ENCODE results near the gene KRAS. TPM values are rescaled to one million over a fixed set of nuclear protein-coding genes. Genes with fewer than 3 reads are reported as not detected.

Gene KRAS
- total RNA-seq, 1 donor from 2014 or later, result 9.6 TPM

DNA sequence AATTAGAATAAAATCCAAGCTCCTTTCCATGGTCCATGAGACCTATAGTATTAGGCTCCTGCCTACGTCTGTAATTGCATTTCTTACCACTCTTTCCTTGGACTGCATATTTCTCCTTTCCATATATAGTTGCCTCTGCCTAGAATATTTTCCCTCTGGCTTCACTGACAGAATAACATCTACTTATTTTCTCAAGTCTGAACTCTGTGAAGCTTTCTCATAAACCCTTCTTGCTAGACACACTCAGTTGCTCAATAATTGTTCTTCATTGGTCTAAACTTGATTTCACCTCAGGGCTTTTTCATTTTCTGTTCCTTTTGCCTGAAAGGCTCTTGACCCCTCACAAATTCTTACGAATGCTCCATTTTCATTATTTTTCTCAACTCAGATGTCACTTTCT, 36.9 kb upstream of the KRAS start:
- intact Hi-C loops (cut with DNase I), result no loop called here
- no peak for DNase-seq (ENCODE audit: extremely low spot score in 2 of 2)
- no peaks in the 10 kb centered on the region for H3K9me3 ChIP-seq
- no peaks in the 10 kb centered on the region for H3K27me3 ChIP-seq
- H3K4me3 ChIP-seq, result no peak overlapping the region
- no peak overlapping the region for H3K27ac ChIP-seq
- no peaks in the 10 kb centered on the region for H3K36me3 ChIP-seq
- H3K4me1 ChIP-seq, result no peaks in the 10 kb centered on the region
- TF ChIP-seq POLR2A (IDR thresholded peaks at IDR 0.05) (no peak), POLR2AphosphoS5 (IDR thresholded peaks at IDR 0.05; ENCODE audit: insufficient read depth in 1 of 2, low read depth in 1 of 2) (no peak)
- TF ChIP-seq, protein P1, sequence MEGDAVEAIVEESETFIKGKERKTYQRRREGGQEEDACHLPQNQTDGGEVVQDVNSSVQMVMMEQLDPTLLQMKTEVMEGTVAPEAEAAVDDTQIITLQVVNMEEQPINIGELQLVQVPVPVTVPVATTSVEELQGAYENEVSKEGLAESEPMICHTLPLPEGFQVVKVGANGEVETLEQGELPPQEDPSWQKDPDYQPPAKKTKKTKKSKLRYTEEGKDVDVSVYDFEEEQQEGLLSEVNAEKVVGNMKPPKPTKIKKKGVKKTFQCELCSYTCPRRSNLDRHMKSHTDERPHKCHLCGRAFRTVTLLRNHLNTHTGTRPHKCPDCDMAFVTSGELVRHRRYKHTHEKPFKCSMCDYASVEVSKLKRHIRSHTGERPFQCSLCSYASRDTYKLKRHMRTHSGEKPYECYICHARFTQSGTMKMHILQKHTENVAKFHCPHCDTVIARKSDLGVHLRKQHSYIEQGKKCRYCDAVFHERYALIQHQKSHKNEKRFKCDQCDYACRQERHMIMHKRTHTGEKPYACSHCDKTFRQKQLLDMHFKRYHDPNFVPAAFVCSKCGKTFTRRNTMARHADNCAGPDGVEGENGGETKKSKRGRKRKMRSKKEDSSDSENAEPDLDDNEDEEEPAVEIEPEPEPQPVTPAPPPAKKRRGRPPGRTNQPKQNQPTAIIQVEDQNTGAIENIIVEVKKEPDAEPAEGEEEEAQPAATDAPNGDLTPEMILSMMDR (IDR thresholded peaks at IDR 0.05), result no peak

DNA sequence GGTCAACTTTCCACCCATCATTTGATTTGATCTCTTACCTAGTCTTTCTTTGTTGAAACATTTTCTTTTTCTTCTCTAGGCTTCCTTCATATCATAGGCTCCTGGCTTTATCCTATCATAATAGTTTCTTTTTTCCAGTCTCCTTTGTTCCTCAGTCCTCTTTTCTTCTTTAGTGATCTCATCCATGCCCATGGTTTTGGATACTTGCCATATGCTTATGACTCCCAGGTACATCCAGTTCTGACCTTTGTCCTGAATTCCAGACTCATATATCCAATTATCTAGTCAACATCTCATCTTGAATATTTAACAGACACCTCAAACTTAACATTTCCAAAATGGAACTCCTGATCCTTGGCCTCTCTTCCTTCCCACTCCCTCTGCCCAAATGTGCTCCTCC, 36.1 kb upstream of the KRAS start:
- Histone ChIP-seq H3K9me3 (no peaks in the 10 kb centered on the region), H3K4me1 (no peaks in the 10 kb centered on the region), H3K27ac (no peak overlapping the region), H3K4me3 (no peak overlapping the region), H3K36me3 (no peaks in the 10 kb centered on the region), H3K27me3 (no peaks in the 10 kb centered on the region)
- TF ChIP-seq POLR2A (IDR thresholded peaks at IDR 0.05) (no peak), POLR2AphosphoS5 (IDR thresholded peaks at IDR 0.05; ENCODE audit: insufficient read depth in 1 of 2, low read depth in 1 of 2) (no peak)
- TF ChIP-seq, protein P1 (IDR thresholded peaks at IDR 0.05), result no peak
- DNase-seq (ENCODE audit: extremely low spot score in 2 of 2), result no peak
- intact Hi-C loops (cut with DNase I), result no loop called here

DNA sequence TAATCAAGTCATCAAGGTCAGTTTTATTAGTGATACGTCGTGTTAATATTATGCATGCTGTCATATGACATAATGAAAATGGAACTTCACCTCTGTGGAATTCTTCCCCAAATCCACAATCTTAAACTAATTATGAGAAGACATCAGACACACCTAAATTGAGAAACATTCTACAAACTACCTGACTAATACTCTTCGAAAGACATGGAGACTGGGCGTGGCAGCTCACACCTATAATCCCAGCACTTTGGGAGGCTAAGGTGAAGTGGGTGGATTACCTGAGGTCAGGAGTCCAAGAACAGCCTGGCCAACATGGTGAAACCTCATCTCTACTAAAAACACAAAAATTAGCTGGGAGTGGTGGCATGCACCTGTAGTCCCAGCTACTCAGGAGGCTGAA, 33.3 kb upstream of the KRAS start:
- intact Hi-C loops (cut with DNase I), result no loop called here
- H3K36me3 ChIP-seq, result no peaks in the 10 kb centered on the region
- no peaks in the 10 kb centered on the region for H3K9me3 ChIP-seq
- no peak overlapping the region for H3K27ac ChIP-seq
- TF ChIP-seq POLR2AphosphoS5 (IDR thresholded peaks at IDR 0.05; ENCODE audit: insufficient read depth in 1 of 2, low read depth in 1 of 2), result no peak
- no peaks in the 10 kb centered on the region for H3K27me3 ChIP-seq
- no peaks in the 10 kb centered on the region for H3K4me1 ChIP-seq
- H3K4me3 ChIP-seq, result no peak overlapping the region
- DNase-seq (ENCODE audit: extremely low spot score in 2 of 2), result no peak

DNA sequence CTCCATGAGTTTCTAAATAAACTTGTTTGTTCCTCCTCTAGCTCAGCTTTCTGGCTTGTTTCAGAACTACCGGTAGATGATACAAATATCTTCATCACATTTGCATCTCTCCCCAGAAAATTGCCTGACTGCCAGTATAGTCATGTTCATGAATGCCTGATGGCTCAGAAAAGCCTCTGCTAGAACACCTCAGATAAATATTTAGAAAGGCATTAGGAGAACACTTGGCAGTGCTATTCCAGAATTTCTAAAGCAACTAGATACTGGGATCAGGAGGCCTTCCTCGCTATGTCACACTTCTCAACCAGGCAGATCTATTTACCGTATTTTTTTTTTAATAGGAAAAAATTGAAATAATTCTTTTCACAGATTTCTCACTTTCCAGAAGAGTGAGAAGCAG, 32.3 kb upstream of the KRAS start:
- Histone ChIP-seq H3K27ac (no peak overlapping the region), H3K36me3 (no peaks in the 10 kb centered on the region), H3K27me3 (no peaks in the 10 kb centered on the region), H3K9me3 (no peaks in the 10 kb centered on the region), H3K4me1 (no peaks in the 10 kb centered on the region), H3K4me3 (no peak overlapping the region)
- intact Hi-C loops (cut with DNase I), result no loop called here
- TF ChIP-seq, protein P1 (IDR thresholded peaks at IDR 0.05), result no peak
- TF ChIP-seq POLR2AphosphoS5 (IDR thresholded peaks at IDR 0.05; ENCODE audit: insufficient read depth in 1 of 2, low read depth in 1 of 2), result no peak
- no peak for TF ChIP-seq POLR2A (IDR thresholded peaks at IDR 0.05)
- no peak for DNase-seq (ENCODE audit: extremely low spot score in 2 of 2)

DNA sequence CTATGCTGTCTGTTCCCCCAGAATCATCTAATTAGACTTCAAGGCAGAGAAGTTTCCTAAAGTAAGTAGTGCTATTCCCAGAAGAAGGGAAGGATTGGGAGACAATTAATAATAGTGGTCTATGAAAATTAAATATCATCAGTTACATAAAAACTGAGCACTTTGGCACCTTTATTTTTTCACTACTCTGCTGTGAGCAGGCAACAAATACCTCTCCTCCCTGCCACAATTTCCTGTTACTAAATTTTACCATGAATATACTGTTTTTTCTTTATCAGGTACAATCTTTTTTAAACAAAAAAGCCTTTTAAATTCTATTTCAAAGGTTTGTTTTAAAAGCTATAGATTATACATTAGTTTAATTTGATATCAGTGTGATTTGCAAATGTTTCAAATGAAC, 29.4 kb upstream of the KRAS start:
- intact Hi-C loops (cut with DNase I), result no loop called here
- no peaks in the 10 kb centered on the region for H3K4me1 ChIP-seq
- H3K9me3 ChIP-seq, result no peaks in the 10 kb centered on the region
- H3K36me3 ChIP-seq, result no peaks in the 10 kb centered on the region
- H3K27ac ChIP-seq, result no peak overlapping the region
- no peak for DNase-seq (ENCODE audit: extremely low spot score in 2 of 2)
- H3K4me3 ChIP-seq, result no peak overlapping the region
- no peak for TF ChIP-seq POLR2AphosphoS5 (IDR thresholded peaks at IDR 0.05; ENCODE audit: insufficient read depth in 1 of 2, low read depth in 1 of 2)
- TF ChIP-seq, protein P1 (IDR thresholded peaks at IDR 0.05), result no peak
- TF ChIP-seq POLR2A (IDR thresholded peaks at IDR 0.05), result no peak
- no peaks in the 10 kb centered on the region for H3K27me3 ChIP-seq

DNA sequence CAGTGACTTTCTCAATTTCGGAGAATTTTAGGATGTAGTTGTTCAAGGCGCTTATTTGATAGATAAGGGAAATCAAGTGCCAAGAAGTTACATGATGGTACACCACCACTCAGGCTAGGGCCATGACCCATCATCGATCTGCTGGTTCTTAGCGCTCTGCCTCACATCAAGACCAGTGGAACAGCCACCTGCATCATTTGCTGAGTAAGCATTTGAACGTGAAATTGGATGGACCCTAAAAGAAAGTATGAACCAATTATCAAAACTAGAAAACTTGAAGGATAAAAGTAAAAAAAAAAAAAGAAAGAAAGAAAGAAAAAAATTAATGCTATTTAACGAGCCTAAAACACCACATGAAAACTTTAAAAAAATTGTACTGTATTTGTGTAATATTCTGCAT, 27.5 kb upstream of the KRAS start:
- no peak for DNase-seq (ENCODE audit: extremely low spot score in 2 of 2)
- H3K4me3 ChIP-seq, result no peak overlapping the region
- H3K27ac ChIP-seq, result no peak overlapping the region
- no peaks in the 10 kb centered on the region for H3K27me3 ChIP-seq
- no peaks in the 10 kb centered on the region for H3K4me1 ChIP-seq
- TF ChIP-seq POLR2A (IDR thresholded peaks at IDR 0.05) (no peak), POLR2AphosphoS5 (IDR thresholded peaks at IDR 0.05; ENCODE audit: insufficient read depth in 1 of 2, low read depth in 1 of 2) (no peak)
- TF ChIP-seq, protein P1 (IDR thresholded peaks at IDR 0.05), result no peak
- intact Hi-C loops (cut with DNase I), result no loop called here
- H3K36me3 ChIP-seq, result no peaks in the 10 kb centered on the region
- H3K9me3 ChIP-seq, result no peaks in the 10 kb centered on the region
